ENCODE results near the gene PSMC3IP. TPM values are rescaled to one million over a fixed set of nuclear protein-coding genes. Genes with fewer than 3 reads are reported as not detected.

PSMC3IP gene
- total RNA-seq, 4 donors from 2014 or later: 4.0 to 6.8 (median 4.8) TPM

GRCh38 chr17:42535155-42536047, 42.1 kb downstream of the PSMC3IP start:
- H3K4me1 ChIP-seq: peaks cover 0 to 55% (median 13%) of the 10 kb centered on the region in 3 donors
- H3K27ac ChIP-seq: peak overlapping the region; percentile 82 to 99 (median 95)
- 33 to 48% methylated on average over 17 to 20 of the region's 26 CpGs for WGBS, 2 donors (ENCODE audit: low coverage in 1 of 2)
- TF ChIP-seq POLR2AphosphoS5 (IDR thresholded peaks at IDR 0.05) (no peak), POLR2A (IDR thresholded peaks at IDR 0.05) (no peak), EP300 (IDR thresholded peaks at IDR 0.05) (no peak)
- TF ChIP-seq, protein P1, sequence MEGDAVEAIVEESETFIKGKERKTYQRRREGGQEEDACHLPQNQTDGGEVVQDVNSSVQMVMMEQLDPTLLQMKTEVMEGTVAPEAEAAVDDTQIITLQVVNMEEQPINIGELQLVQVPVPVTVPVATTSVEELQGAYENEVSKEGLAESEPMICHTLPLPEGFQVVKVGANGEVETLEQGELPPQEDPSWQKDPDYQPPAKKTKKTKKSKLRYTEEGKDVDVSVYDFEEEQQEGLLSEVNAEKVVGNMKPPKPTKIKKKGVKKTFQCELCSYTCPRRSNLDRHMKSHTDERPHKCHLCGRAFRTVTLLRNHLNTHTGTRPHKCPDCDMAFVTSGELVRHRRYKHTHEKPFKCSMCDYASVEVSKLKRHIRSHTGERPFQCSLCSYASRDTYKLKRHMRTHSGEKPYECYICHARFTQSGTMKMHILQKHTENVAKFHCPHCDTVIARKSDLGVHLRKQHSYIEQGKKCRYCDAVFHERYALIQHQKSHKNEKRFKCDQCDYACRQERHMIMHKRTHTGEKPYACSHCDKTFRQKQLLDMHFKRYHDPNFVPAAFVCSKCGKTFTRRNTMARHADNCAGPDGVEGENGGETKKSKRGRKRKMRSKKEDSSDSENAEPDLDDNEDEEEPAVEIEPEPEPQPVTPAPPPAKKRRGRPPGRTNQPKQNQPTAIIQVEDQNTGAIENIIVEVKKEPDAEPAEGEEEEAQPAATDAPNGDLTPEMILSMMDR (IDR thresholded peaks at IDR 0.05): no peak
- no peaks in the 10 kb centered on the region for H3K9me3 ChIP-seq
- no peak for ATAC-seq
- H3K36me3 ChIP-seq: peaks cover 0 to 24% of the 10 kb centered on the region in 2 donors
- H3K27me3 ChIP-seq: no peaks in the 10 kb centered on the region
- H3K4me3 ChIP-seq: peak overlapping the region; percentile 29 to 83

DNA sequence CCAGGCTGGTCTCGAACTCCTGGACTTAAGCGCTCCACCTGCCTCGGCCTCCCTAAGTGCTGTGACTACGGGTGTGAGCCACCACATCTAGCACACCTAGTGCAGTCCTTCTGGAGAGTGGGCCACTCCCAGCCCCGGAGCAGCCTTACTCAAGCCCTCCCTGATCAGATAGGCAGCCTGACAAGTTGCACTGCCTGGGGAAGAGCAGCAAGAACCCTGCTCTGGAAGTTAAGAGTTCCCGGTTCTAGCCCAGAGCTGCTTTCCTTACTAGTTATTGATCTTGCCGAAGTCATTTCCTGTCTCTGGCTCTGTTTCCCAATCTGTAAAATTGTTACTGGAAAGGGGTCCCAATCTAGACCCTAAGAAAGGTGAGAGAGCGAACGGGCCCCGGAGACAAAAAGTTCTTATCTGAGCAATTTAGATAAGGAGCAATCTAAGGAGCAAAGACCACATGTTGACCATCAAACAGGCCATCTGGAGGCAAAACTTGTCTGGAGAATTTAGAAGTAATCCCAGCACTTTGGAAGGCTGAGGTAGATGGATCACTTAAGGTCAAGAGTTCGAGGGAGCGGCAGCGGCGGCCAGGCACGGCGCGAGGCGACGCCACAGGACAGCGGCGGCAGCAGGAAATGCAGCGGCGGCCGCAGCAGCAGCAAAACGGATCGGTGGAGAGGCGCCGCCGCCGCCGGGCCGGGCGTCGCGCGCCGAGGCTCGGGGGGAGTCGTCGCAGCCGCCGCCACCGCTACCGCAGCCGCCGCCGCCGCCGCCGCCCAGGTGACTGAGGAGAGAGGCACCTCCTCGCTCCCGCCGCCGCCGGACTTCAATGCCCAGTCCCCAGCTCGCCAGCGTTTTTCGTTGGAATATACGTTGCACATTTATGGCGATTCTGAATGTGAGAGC, 45.8 kb downstream of the PSMC3IP start:
- ATAC-seq: peak; percentile 38
- 7% methylated on average over 15 of the region's 60 CpGs; no CpG with 5 or more reads in 1 of the 2 donors for WGBS, 2 donors (ENCODE audit: low coverage in 1 of 2)
- TF ChIP-seq POLR2A (IDR thresholded peaks at IDR 0.05) (peak; percentile 35 to 49), EP300 (IDR thresholded peaks at IDR 0.05) (no peak), POLR2AphosphoS5 (IDR thresholded peaks at IDR 0.05) (peak; percentile 55)
- TF ChIP-seq, protein P1 (IDR thresholded peaks at IDR 0.05): peak in 3 of 4 experiments; percentile 64 to 84 (median 79)
- no peaks in the 10 kb centered on the region for H3K27me3 ChIP-seq
- H3K27ac ChIP-seq: peak overlapping the region; percentile 54 to 93 (median 88)
- no peaks in the 10 kb centered on the region for H3K36me3 ChIP-seq
- H3K9me3 ChIP-seq: no peaks in the 10 kb centered on the region
- H3K4me3 ChIP-seq: peak overlapping the region; percentile 39 to 62
- peaks cover 0 to 60% (median 13%) of the 10 kb centered on the region in 3 donors for H3K4me1 ChIP-seq

DNA sequence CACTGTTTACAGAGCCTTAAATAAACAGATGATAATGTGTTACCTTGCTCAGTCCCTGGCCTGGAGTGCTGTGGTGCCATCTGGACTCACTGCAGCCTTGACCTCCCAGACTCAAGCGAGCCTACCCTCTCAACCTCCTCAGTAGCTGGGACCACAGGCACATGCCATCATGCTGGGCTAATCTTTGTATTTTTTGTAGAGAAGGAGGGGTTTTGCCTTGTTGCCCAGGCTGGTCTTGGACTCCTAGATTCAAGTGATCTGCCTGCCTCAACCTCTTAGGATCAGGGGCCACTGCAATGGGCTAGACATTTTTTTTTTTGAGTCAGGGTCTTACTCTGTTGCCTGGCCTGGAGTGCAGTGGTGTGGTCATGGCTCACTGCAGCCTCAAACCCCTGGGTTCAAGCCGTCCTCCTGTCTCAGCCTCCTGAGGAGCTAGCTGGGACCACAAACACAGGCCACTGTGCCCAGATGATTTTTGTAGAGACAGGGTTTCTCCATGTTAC, 46.5 kb downstream of the PSMC3IP start:
- 100% methylated on average over 1 of the region's 2 CpGs; no CpG with 5 or more reads in 1 of the 2 donors for WGBS, 2 donors (ENCODE audit: low coverage in 1 of 2)
- H3K27me3 ChIP-seq: no peaks in the 10 kb centered on the region
- H3K9me3 ChIP-seq: no peaks in the 10 kb centered on the region
- H3K4me1 ChIP-seq: peaks cover 0 to 65% (median 17%) of the 10 kb centered on the region in 3 donors
- no peak for ATAC-seq
- H3K27ac ChIP-seq: peak overlapping the region in 3 of 4 donors; percentile 87 to 93 (median 88)
- H3K4me3 ChIP-seq: no peak overlapping the region
- TF ChIP-seq, protein P1 (IDR thresholded peaks at IDR 0.05): no peak
- TF ChIP-seq POLR2AphosphoS5 (IDR thresholded peaks at IDR 0.05) (no peak), POLR2A (IDR thresholded peaks at IDR 0.05) (no peak), EP300 (IDR thresholded peaks at IDR 0.05) (no peak)
- no peaks in the 10 kb centered on the region for H3K36me3 ChIP-seq

DNA sequence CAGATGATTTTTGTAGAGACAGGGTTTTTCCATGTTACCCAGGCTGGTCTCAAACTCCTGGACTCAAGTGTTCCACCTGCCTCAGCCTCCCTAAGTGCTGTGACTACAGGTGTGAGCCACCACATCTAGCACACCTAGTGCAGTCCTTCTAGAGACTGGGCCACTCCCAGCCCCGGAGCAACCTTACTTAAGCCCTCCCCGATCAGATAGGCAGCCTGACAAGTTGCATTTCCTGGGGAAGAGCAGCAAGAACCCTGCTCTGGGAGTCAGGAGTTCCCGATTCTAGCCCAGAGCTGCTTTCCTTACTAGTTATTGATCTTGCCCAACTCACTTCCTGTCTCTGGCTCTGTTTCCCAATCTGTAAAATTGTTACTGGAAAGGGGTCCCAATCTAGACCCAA, 48.5 kb downstream of the PSMC3IP start:
- no peak for ATAC-seq
- H3K9me3 ChIP-seq: no peaks in the 10 kb centered on the region
- H3K4me3 ChIP-seq: no peak overlapping the region
- no peaks in the 10 kb centered on the region for H3K36me3 ChIP-seq
- H3K27me3 ChIP-seq: no peaks in the 10 kb centered on the region
- TF ChIP-seq POLR2AphosphoS5 (IDR thresholded peaks at IDR 0.05) (no peak), POLR2A (IDR thresholded peaks at IDR 0.05) (no peak), EP300 (IDR thresholded peaks at IDR 0.05) (no peak)
- TF ChIP-seq, protein P1 (IDR thresholded peaks at IDR 0.05): no peak
- WGBS, 2 donors (ENCODE audit: low coverage in 1 of 2): 50% methylated on average over 2 of the region's 3 CpGs; no CpG with 5 or more reads in 1 of the 2 donors
- peaks cover 0 to 67% (median 23%) of the 10 kb centered on the region in 3 donors for H3K4me1 ChIP-seq
- H3K27ac ChIP-seq: no peak overlapping the region

All from gastroesophageal sphincter (tissue), 4 donors.